HepG2 (cell line): ENCODE data around the gene SLFN12L. TPM values are rescaled to one million over a fixed set of nuclear protein-coding genes. Genes with fewer than 3 reads are reported as not detected.

Experiments used
- ATAC-seq: fragments of 200-7000 bp; cut with Tn5 transposase; 3 replicates; pipeline ENCODE4 v1.9.1; 2020; ENCODE audit warnings: mild to moderate bottlenecking, moderate library complexity
- BruUV-seq: library from RNA; stranded (reverse); fragments of 400-500 nt; replicated peaks from 2 replicates; lab custom pipeline; 2021; lab: Mats Ljungman, UMichigan
- CTCF ChIA-PET: fragments of 300-600 bp; formaldehyde crosslinking; extraction: SDS; loops from one replicate; lab custom pipeline; 2021; ENCODE audit warnings: low total read pairs, inconsistent platforms, low intra/inter-chr PET ratio; lab: Yijun Ruan, JAX
- POLR2A ChIA-PET: fragments of 350-600 bp; sonication (Branson Sonifier 250); formaldehyde crosslinking; loops from one replicate; lab custom pipeline; 2020; ENCODE audit warnings: antibody characterized with exemption, inconsistent platforms; lab: Yijun Ruan, JAX
- DNase-seq: peaks from one replicate; pipeline ENCODE4 v3.0.0-alpha.2; 2015; ENCODE audit warnings: low spot score
- FAIRE-seq: peaks from 3 replicates; lab custom pipeline; 2011; peaks lifted over from hg19 to GRCh38; lab: Jason Lieb, UNC
- H2AFZ ChIP-seq: one replicate; pipeline ENCODE4 v1.6.1; 2011; ENCODE audit warnings: low read length, inconsistent platforms
- H3K27ac ChIP-seq: fragments of 300-600 bp; 3 replicates; pipeline ENCODE4 v1.8.0; 2011; ENCODE audit warnings: mixed run types, mild to moderate bottlenecking, mixed read lengths, low read length, inconsistent platforms; ENCODE audit not compliant: insufficient read depth; ENCODE audit errors: extremely low read length
- H3K27me3 ChIP-seq, 2 experiments: fragments of 200-600 bp in 1 of 2; 2 replicates in 1 of 2; 3 replicates in 1 of 2; pipeline versions ENCODE4 v1.6.0 to v1.8.0; 2011; ENCODE audit warnings: low read length in 2 of 2, mild to moderate bottlenecking in 2 of 2, moderate library complexity in 2 of 2, inconsistent platforms in 1 of 2; ENCODE audit not compliant: insufficient read depth in 2 of 2, control insufficient read depth in 1 of 2
- H3K36me3 ChIP-seq, 2 experiments: fragments of 200-600 bp in 1 of 2; replicated peaks in 1 of 2; 2 replicates in 1 of 2; 3 replicates in 1 of 2; pipeline versions ENCODE4 v1.5.1 to v1.8.0; 2011; ENCODE audit warnings: low read length in 2 of 2, inconsistent platforms in 1 of 2; ENCODE audit not compliant: insufficient read depth in 2 of 2, control insufficient read depth in 1 of 2
- H3K4me1 ChIP-seq: 2 replicates; pipeline ENCODE4 v1.5.1; 2012; ENCODE audit warnings: low read length, inconsistent platforms; ENCODE audit not compliant: insufficient read depth
- H3K4me2 ChIP-seq: 2 replicates; pipeline ENCODE4 v1.6.0; 2011; ENCODE audit warnings: low read depth, low read length, inconsistent platforms
- H3K4me3 ChIP-seq, 3 experiments: fragments of 200-600 bp in 1 of 3; sonication (generic), shearing (Covaris generic) in 1 of 3; replicated peaks in 1 of 3; 2 replicates each; pipeline ENCODE4 v1.5.1; 2011 to 2016; ENCODE audit warnings: low read length in 3 of 3, inconsistent platforms in 2 of 3, low read depth in 2 of 3, mild to moderate bottlenecking in 2 of 3, control low read depth in 1 of 3, mixed read lengths in 1 of 3; ENCODE audit not compliant: insufficient read depth in 1 of 3
- H3K79me2 ChIP-seq: one replicate; pipeline ENCODE4 v1.6.1; 2011; ENCODE audit warnings: low read length, inconsistent platforms; ENCODE audit not compliant: insufficient read depth
- H3K9ac ChIP-seq: 2 replicates; pipeline ENCODE4 v1.6.0; 2011; ENCODE audit warnings: mild to moderate bottlenecking, low read depth, low read length, inconsistent platforms; ENCODE audit not compliant: insufficient read depth
- H3K9me3 ChIP-seq: 2 replicates; pipeline ENCODE4 v1.5.1; 2012; ENCODE audit warnings: mild to moderate bottlenecking, low read length
- H4K20me1 ChIP-seq: 2 replicates; pipeline ENCODE4 v1.6.0; 2011; ENCODE audit warnings: inconsistent platforms, mild to moderate bottlenecking, low read length, moderate library complexity; ENCODE audit not compliant: insufficient read depth
- TRIM24 ChIP-seq: sonication (generic); formaldehyde crosslinking; IDR thresholded peaks from 2 replicates; pipeline ENCODE4 v1.8.0; 2022; ENCODE audit warnings: mild to moderate bottlenecking, missing genetic modification reagents
- WGBS: methylation state at CpG from one replicate; pipeline ENCODE4 v1.1.6; 2017; ENCODE audit warnings: low lambda C conversion rate; 5-methylcytosine and 5-hydroxymethylcytosine counted together
- in situ Hi-C: cut with HindIII; loops from 2 replicates; pipeline ENCODE4 v1.10.0; 2017; ENCODE audit warnings: low pct_unique_long_range_greater_than_20kb; ENCODE audit not compliant: extremely low pct_ligation_motif_present
- intact Hi-C: fragments of 100-400 bp; cut with micrococcal nuclease; formaldehyde crosslinking; loops from one replicate; pipeline ENCODE4 v1.10.0; 2022; ENCODE audit not compliant: unreplicated experiment
- polyA plus RNA-seq, 8 experiments: library from polyadenylated mRNA; depleted of rRNA in 3 of 8; stranded (reverse) in 7 of 8; unstranded in 1 of 8; fragments of >200 nt; fragmentation: Illumina TruSeq in 4 of 8; extraction: Trizol in 4 of 8; gene quantifications; 2 replicates each; pipeline versions ENCODE4 v1.2.1 to v1.2.3, GENCODE V29; 2011 to 2016; ENCODE audit warnings: low read depth in 4 of 8, missing spikeins in 1 of 8, mixed read lengths in 1 of 8; ENCODE audit not compliant: insufficient read depth in 1 of 8
- total RNA-seq, 5 experiments: library from RNA; depleted of rRNA; stranded (reverse); fragments of >200 nt; fragmentation: Illumina TruSeq; extraction: Trizol; gene quantifications; 2 replicates each; pipeline ENCODE4 v1.2.3, GENCODE V29; 2016; ENCODE audit warnings: low read depth in 1 of 5
- TF ChIP-seq, protein P1 (sequence below): sonication (generic); formaldehyde crosslinking; IDR thresholded peaks from 2 replicates; pipeline ENCODE4 v1.4.0; 2020; ENCODE audit warnings: missing genetic modification reagents, borderline replicate concordance

Gene SLFN12L
- total and polyA plus RNA-seq, 2 of the 13 experiments (the other 11 are each of a cell fraction or from before 2014, with no cell fraction given): not detected

DNA sequence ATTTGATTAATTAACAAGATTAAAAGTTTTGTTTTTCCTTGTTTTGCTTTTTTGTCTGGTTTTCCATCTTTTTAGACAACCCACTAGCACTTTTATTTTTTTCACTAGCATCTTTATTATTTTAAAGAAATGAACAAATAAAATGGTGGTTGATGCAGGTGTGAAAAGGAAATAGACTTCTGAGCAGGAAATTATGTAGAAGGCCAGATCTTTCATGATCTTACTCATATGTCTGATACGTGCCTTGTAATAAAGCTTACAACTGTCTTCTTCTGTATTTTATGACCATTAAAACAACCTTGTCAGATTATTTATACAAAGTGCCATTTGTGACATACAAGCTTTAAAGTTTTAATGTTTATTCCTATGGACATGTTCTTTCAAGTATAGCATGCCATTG, 6.3 kb downstream of the SLFN12L start:
- no peak for FAIRE-seq

More for the DNA sequence above, 6.3 kb downstream of the SLFN12L start:
- TF ChIP-seq, protein P1, sequence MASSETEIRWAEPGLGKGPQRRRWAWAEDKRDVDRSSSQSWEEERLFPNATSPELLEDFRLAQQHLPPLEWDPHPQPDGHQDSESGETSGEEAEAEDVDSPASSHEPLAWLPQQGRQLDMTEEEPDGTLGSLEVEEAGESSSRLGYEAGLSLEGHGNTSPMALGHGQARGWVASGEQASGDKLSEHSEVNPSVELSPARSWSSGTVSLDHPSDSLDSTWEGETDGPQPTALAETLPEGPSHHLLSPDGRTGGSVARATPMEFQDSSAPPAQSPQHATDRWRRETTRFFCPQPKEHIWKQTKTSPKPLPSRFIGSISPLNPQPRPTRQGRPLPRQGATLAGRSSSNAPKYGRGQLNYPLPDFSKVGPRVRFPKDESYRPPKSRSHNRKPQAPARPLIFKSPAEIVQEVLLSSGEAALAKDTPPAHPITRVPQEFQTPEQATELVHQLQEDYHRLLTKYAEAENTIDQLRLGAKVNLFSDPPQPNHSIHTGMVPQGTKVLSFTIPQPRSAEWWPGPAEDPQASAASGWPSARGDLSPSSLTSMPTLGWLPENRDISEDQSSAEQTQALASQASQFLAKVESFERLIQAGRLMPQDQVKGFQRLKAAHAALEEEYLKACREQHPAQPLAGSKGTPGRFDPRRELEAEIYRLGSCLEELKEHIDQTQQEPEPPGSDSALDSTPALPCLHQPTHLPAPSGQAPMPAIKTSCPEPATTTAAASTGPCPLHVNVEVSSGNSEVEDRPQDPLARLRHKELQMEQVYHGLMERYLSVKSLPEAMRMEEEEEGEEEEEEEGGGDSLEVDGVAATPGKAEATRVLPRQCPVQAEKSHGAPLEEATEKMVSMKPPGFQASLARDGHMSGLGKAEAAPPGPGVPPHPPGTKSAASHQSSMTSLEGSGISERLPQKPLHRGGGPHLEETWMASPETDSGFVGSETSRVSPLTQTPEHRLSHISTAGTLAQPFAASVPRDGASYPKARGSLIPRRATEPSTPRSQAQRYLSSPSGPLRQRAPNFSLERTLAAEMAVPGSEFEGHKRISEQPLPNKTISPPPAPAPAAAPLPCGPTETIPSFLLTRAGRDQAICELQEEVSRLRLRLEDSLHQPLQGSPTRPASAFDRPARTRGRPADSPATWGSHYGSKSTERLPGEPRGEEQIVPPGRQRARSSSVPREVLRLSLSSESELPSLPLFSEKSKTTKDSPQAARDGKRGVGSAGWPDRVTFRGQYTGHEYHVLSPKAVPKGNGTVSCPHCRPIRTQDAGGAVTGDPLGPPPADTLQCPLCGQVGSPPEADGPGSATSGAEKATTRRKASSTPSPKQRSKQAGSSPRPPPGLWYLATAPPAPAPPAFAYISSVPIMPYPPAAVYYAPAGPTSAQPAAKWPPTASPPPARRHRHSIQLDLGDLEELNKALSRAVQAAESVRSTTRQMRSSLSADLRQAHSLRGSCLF: no peak
- no peak for TF ChIP-seq TRIM24 (CRISPR knock-in tag)
- ChIA-PET CTCF (no interaction called here), POLR2A (no interaction called here)
- 0% methylated on average over 1 of the region's 1 CpG for WGBS
- no TSS peak for BruUV-seq
- Histone ChIP-seq H3K4me2 (no peak overlapping the region), H3K36me3 (no peaks in the 10 kb centered on the region), H3K9ac (no peak overlapping the region), H3K27me3 (no peaks in the 10 kb centered on the region; a peak in 1 of 5 replicates), H3K4me3 (no peak overlapping the region), H3K27ac (no peak overlapping the region), H3K79me2 (no peaks in the 10 kb centered on the region), H3K4me1 (no peaks in the 10 kb centered on the region), H2AFZ (no peak overlapping the region), H3K9me3 (no peaks in the 10 kb centered on the region), H4K20me1 (no peaks in the 10 kb centered on the region)
- in situ Hi-C loops (loop anchor here (10.0 to 25.0 kb wide), 2 partner anchors 356 to 1119 kb away; no protein-coding TSS in a partner anchor), intact Hi-C loops (loop anchor here (10.0 kb wide), 1 partner anchor 1106 kb away; no protein-coding TSS in a partner anchor)
- ATAC-seq: no peak
- no peak for DNase-seq
